ENCODE measurements around the gene KPTN.

- TF ChIP-seq CTCF (IDR thresholded peaks at IDR 0.05): no peak
- TF ChIP-seq ZFX (IDR thresholded peaks at IDR 0.05; ENCODE audit: borderline replicate concordance): no peak
Measured at GRCh38 chr19:47520343-47520806, 36.4 kb upstream of the KPTN start.
